Activated T-cell treated with anti-CD3 and anti-CD28 coated beads, Interleukin-2, amount 50 U/mL, for 48 hours (primary cell): ENCODE measurements around the gene YAP1.
"Not testable (repeated sequence)": the region's sequence is repeated elsewhere in the genome, so short reads cannot be mapped to it uniquely, and the experiment has no call there.

Experiments used
- DNase-seq, 2 experiments: peaks; one replicate each; pipeline ENCODE4 v3.0.0-alpha.2; 2020

The YAP1 gene

DNA sequence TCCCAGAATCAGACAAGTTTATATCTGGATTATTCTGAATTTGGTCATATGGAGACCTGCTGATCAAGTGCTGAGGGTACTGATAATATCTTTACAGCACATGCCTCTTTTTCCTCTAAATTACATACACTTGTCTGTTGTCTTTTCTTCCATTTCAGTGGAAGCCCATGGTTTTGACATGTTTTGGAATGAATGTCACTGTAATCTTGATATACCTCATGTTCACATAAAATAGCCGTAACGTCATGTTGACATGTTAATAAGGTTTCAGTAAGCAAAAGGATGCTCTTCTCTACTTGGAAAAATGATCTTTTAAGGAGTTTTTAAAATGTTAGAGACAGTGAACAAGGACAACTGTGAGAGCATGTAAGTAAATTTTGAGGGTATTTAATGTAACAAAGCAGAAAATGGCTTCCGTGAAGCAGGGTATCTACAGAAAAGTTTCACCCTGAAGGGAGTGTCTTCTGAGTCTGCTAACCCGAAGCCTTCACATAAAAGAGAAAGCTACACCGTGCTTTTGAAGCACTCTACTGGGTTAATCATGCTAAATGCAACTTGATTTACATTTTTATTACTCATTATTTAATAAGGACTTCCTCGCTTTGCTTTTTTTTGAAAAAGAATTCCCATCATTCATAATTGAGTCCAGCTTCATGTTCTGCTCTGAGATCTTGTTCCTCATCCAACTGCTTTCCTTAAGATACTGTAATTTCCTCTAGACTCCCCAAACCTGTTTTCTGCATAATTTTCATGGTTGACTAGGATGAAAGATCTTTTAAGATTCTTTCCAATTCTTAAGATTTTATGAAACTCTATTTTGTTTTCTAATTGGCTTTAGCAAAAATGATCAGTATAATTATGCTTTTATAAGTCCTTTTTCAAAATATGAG, 56.2 kb downstream of the YAP1 start:
- DNase-seq, result no peak

DNA sequence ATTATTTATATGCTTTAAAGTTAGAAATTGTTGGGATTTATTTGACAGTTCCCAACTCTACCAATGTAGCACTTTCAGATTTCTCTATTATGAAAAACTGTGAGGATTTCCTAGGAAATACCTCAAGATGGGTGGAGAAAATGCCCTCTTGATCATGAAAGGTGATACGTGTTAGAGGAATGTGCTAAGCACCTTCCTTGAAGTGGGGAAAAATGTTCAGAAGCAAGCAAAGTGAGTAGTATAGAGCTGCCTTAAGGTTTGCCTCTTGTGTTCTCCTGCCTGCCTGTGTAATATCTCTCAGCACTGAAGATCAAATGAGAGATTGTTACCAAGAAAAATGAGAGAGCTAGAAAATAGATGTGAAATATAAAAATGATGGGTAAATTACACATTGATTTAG, 58.2 kb downstream of the YAP1 start:
- no peak for DNase-seq

DNA sequence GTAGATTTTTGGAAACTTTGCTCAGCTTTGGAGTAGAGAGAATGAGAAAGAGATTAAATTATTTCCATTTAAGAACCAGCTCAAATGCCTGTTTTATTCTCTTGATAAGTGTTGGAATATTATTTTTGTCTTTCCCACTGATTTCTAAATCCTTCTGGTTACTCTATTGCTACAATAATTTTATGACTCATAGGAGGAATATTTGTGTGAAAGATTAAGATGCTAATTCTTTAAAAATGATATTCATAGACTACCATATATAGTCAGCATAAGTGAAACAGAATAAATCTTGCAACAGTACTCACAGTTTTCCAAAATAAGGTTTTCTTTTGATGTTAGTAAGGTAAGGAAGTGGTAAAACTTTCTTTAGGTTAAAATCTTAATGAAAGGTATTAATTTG, 60.9 kb downstream of the YAP1 start:
- no peak for DNase-seq

DNA sequence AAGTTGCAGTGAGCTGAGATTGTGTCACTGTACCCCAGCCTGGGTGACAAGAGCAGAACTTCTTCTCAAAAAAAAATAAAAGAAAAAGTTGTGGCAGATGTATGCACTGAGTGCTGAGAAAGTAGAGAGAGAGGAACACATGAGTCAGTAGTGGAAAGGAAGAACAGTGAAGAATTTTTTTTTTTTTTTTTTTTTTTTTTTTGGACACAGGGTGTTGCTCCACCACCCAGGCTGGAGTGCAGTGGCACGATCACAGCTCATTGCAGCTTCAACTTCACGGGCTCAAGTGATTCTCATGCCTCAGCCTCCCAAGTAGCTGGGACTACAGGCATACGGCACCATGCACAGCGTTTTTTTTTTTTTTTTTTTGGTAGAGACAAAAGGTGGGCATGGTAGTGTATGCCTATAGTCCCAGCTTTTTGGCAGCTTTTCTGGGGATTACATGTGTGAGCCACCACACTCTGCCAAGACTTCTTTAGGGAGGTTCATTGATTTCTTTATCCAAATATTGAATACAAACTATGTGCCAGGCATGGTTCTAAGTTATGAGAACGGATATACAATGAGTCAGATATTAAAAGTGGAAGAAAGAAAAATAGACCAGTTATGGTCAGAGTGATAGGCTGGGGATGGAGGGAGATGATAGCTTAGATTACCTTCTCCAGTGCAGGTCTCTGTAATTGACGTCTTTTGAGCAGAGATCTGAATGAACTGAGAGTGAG, 62.0 kb downstream of the YAP1 start:
- DNase-seq, result no peak

DNA sequence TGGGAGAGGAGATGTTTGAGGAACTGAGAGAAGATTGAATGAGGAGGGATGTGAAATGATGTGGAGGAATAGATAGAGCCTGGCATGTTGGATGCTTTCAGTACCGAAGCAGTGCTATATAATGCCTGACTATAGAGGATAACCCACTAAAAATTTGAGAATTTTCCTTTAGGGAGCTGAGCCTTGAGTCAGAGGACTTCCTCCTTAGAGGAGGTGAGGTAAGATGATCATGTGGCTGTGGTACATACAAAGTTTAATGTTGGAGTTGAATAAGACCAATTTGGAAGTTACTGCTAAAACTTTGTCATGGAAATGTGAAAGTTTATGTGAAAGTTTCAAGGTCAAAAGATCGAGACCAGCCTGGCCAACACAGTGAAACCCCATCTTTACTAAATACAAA, 66.9 kb downstream of the YAP1 start:
- no peak for DNase-seq

DNA sequence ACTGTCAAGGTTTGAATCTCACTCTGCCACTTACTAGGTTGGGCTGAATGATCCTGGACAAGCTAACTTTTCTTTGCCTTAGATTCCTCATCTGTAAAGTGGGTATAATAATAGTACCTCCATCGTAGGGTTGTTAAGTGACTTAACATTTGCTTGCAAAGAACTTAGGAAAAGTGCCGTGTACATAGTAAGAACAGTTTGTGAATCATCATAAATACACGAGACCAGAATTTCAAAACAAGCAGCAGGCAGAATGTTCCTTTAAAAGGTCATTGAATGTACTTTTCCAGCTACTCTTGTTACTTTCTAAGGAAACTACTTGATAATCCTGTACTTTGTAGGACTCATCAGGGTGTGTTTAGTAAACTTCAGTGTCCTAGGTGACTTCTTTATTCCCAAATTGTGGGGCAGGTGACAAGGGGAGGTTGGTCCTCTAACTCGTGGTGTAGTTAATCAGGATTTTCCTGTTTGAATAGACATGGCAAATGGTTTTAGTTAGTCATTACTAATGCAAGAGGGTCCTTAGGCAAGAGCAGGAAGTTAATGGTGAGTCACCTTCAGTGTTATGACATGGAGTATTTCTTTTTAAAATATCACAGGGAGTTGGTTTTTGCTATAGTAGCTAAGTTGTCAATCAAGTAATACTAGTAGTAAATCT, 67.9 kb downstream of the YAP1 start:
- DNase-seq, result no peak

DNA sequence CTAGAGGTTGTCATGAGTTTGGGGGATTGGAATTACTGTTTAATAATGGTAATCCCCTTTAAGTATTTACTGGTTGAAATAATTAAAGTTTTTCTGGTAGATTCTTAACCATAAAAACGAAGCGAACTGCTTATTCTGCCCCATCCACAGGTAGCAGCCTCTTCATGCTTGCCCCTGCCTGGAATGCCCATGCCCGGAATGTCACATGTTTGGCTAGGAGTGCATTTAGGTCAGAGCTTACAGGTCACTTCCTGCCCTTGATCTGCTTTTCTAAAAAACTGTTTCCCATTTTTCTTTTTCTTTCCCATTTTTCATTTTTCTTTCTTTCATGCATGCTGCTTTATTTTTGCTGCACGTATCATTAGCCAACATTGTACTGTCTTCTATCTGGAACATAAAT, 69.1 kb downstream of the YAP1 start:
- no peak for DNase-seq

DNA sequence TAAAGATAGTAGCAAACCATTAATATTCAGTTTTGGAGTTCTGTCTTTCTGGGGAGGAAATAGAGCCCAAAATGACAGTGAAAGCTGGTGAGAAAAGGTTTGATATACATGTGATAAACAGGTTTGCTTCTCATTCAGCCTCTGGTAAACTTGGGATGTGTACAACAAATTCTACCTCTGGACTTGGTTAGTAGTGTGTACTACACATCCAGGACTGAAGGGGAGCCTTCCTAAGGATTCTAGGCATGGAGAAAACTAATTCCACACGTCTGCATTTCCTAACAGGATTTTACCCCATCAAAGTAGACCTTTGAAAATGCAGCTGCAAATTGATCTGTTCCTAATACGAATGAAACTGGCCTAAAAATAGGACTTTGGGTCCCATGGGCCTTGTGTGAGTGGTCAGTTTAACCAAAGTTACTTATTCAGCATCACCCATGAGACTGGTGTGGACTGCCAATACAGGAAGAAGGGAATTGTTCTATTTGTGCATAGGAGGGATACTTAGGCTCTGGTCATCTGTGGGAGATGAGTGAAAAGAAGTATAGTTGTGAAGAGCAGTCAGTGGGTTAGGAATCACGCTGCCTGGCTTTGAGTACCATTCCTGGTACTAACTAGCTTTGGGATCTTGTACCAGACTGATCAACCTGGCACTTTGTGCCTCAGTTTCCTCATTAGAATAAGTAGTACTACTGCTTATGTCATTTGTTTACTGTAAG, 74.2 kb downstream of the YAP1 start:
- DNase-seq, result no peak

DNA sequence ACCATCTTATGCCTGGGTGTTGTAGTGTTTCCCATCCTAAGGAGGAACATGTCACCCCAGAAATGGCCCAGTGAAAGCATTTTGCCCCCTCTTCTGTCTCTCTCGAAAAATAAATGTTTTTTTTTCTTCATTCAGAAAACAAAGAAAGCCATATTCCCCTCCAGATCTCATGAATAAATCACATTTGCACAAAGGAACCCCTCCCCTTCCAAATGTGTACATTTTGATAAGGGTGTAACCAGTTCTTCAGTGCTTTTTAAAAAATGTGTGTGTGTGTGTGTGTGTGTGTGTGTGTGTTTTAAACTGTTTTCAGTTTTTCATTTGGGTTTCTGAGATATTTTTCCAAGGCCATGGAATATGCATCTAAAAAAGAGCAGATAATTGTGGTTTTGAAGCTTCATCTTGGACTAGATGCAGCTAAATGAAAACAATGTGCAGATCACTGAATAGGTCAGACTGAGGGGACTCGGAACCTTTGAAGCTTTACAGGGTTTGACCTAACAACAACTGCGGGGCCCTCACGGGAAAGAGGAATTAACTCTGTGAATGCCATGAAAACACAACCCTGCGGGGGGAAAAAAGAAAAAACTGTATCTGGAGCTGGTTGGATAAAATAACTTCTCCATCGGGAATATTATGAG, 76.4 kb downstream of the YAP1 start:
- DNase-seq, result no peak

DNA sequence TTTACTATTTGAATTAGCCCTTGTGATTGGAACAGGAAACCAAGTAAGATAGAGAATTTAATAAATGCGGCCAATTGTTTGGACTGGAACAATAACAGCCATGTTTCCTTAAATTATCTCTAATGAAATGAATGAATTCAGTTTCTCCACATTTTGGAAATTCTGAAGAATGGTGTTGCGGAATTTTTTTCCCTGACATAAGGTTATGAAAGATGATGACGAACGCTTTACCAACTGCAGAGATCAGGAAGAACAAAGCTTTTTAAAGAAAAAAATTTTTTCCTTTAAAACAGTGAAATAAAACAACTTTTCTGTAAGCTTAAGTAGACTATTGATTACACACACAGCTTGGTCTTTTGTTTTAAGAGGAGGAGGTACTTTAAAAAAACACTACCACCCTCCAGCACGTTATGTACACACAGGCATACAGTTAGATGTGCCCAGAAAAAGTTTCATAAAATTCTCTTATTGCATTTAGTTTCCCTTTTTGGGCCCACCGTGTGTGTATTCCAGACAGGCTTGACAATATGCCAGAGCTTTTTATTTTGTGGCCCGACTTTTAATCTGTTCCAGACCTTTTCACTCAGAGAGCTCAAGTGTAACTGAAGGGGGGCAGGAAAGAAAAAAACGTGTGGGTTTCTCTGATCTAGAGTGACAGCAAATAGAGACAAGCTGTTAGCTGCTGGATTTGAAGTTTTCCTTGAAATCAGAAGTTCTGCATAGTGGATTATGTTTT, 77.3 kb downstream of the YAP1 start:
- DNase-seq, result no peak

DNA sequence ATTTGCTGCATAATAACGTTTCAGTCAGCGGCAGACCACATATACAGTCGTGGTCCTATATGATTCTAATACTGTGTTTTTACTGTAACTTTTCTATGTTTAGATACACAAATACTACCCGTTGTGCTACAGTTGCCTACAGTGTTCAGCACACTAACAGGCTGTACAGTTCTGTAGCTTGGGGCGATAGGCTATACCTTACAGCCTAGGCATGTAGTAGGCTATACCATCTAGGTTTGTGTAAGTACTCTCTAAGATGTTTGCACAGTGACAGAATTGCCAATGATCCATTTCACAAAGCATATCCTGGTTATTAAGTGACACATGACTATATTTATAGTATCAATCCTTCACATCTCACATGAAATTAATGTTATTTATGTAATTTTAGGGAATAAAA, 78.2 kb downstream of the YAP1 start:
- no peak for DNase-seq

DNA sequence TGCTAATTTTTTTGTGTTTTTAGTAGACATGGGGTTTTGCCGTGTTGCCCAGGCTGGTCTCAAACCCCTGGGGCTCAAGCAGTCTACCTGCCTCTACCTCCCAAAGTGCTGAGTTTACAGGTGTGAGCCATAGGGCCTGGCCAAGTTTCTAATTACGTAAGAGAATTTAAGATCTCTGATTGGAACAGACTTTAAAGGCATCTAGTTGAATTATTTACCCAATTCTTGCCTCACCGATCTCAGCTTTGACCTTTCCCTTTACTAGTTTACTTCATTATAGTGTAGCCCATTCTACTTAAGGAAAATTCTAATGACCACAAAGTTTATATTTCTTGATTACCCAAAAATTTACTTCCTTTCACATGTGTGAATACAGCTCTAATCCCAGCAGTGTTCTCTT, 81.6 kb downstream of the YAP1 start:
- no peak for DNase-seq

DNA sequence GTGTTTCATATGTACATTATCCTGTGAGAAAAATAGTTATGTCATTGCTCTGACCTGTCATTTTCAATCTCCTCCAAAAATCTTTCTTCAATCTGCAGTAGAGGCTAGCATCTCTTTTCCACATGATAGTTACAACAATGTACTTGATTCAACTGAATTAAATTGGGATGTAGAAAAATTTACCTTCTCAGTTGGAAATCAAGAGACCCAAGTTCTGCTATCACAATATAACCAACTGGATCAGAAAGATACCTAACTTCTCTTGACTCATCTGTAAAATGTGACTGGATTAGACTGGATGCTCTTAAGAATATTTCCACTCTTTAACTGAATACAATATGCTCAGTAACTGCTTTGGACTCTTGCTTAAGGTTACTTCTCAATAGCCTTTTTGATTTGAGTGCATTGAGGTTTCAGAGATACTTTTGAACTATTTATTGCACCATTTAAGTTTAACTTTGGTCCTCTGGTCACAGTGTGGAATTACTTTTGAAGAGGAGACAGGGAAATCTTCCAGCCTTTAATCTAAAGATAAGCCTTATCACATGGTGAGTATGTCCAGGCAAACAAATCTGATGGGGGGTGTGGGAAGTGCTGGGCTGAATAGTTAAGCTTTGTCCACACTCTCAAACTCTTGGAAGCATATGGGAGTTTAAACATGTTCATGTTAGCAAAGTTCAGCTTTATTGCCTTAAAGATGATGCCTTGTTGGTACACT, 82.3 kb downstream of the YAP1 start:
- DNase-seq, result no peak

DNA sequence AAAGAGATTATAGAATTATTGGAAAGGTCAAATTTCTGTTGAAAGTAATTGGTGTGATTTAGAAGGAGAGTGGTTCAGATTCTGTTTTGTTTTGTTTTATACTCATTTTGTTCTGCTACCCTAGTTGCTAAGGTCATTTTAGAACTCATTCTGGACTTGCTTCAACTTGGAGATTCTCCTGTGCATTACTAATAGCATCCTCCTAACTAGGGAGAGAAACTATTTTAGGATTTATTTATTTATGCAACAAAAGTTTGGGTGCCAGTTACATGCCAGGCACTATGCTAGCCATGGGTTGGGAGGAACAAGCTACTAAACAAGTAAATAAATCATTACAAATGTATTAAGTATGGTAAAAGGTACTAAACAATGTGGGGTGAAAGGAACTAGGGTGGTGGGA, 84.0 kb downstream of the YAP1 start:
- DNase-seq, result no peak

DNA sequence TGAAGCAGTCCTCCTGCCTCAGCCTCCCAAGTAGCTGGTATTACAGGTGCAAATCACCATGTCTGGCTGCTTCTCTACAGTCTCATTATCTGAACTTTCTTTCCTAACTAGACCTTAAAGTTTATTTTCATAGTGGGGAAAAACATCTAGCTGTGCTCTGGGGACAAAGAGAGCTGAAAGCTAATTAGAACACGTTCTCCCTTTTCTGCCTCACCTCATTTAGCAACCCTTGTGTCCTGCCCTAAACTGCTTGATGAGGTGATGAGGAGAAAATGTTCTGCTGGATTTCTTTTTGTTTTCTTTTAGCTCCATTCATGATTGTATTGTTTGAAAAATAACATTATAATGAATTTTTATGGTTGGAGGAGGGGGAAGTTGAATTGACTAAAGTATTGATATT, 84.7 kb downstream of the YAP1 start:
- DNase-seq, result no peak

DNA sequence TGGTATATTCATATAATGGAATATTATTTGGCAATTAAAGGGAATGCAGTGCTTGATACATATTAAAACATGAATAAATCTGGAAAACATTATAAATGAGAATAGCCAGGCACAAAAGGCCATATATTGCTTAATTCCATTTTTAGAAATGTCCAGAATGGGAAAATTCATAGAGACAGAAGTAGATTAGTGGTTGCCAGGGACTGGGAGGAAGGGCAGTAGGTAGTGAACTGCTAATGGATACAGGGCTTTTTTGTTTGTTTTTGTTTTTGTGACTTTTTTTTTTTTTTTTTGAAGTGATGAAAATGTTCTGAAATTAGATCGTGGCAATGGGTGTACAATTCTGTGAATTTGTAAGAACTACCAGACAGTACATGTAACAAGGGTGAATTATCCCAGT, 86.1 kb downstream of the YAP1 start:
- no peak for DNase-seq

DNA sequence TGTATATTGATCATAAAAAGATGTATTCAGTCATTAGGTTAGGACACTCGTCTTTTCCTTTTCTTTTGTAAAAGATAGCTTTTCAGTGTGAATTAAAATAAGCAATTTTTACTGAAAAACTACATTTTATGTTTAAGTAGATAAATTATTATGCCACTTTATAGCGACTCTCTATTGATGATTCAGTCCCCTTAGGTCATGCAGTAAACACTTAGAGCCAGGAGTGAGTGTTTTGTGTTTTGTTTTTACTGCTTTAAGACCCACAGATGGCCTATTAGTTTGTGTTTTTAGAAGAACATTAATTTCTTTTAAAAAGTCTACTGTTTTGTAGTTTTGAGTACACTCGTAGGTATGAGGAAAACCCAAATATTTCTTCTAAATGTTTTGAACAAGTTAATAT, 86.6 kb downstream of the YAP1 start:
- DNase-seq, result no peak

DNA sequence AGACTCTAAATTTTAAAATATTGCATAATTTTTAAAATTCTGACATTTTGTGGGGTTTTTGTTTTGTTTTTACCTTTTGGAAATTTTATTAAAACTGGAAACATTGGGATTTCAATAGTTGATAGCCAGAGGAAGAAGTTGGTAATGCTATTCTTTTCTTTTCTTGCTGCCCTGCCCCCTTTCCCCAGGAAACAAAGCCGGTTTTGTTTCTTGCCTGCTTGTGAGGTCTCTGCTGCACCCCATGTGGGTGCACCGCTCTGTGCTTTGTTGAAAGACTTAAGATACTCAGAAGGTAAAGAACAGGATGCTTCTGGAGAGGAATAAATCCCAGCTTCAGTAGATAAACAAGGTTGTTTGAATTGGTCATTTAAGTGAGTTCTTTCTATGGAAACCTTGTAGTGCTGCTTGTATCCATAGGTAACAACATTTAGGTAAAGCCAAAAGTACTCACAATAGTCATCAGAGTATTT, 87.5 kb downstream of the YAP1 start:
- DNase-seq, result no peak

DNA sequence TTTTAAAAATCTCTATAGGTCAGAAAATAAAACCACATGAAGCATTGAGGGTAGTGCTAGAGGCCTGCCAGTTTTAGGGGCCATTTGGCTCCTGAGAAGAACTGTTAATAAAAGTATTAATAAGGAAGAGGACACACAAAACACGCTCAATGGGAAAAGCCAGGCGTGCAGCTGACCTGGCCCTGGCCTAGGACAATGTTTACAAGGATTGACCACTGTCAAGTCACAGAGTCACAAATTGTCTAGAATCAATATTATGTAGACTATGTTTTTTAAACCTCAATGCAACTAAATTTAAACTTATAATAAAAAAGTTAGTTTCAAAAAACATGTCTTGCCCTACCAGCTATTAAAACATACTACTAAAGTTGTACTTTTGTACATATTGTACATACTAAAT, 89.4 kb downstream of the YAP1 start:
- no peak for DNase-seq

DNA sequence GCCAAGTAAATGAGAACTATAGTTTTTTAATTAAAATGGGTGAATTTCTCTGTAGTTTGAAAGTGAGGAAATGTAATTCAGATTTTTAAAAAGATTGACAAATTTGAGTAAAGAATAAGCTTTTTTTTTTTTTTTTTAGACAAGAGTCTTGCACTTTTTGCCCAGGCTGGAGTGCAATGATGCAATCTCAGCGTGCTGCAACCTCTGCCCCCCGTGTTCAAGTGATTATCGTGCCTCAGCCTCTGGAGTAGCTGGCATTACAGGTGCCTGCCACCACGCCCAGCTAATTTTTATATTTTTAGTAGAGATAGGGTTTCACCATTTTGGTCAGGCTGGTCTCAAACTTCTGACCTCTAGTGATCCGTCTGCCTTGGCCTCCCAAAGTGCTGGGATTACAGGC, 90.1 kb downstream of the YAP1 start:
- DNase-seq, result not testable (repeated sequence)

DNA sequence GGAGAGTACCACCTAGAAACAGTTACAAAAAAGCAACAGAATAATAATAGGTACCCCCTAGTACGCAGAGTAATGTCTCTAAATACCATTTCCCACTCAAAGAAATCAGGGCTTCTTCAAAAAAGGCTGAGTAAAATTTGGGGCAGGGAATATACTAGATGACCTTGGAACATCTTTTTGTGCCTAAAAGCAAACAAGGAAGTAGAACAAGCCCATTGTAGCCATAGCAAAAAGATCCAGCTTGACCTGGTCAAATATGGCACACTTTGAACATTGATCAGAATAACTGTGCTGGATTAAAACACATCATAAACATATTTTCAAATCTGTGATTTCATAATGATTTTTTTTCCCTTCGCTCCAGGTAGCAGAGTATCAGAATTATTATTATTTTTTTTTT, 91.5 kb downstream of the YAP1 start:
- no peak for DNase-seq
